Measurements from ENCODE around the gene SEC23B.

DNA sequence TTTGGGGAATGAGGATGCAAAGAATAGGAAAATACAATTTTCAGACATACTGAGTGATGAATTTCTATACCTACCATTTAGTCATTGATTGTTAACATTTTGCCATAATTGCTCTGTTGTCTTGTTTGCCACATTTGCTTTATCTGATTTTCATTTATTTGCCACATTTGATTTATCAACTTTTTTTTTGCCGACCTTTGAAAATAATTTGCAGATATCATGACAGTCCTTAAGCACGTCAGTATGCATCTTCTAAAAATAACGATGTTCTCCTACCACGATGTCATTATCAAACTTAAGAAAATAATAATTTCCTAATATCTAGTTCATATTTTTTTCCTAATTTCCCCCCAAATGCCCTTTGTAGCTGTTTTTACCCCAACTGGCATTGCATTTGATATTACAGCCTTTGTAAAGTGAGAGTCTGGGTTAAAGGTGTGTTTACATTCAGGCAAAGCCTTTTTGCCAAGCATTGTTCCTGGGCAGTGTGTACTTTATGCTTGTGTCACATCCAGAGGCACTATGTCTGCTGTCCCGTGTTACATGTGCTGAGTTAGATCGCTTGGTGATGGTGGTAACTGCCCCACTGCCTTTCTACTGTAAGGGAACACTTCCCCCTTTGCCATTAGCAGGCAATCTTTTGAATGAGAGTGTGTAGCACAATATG, 26.4 kb downstream of the SEC23B start:
- TF ChIP-seq, protein P1, sequence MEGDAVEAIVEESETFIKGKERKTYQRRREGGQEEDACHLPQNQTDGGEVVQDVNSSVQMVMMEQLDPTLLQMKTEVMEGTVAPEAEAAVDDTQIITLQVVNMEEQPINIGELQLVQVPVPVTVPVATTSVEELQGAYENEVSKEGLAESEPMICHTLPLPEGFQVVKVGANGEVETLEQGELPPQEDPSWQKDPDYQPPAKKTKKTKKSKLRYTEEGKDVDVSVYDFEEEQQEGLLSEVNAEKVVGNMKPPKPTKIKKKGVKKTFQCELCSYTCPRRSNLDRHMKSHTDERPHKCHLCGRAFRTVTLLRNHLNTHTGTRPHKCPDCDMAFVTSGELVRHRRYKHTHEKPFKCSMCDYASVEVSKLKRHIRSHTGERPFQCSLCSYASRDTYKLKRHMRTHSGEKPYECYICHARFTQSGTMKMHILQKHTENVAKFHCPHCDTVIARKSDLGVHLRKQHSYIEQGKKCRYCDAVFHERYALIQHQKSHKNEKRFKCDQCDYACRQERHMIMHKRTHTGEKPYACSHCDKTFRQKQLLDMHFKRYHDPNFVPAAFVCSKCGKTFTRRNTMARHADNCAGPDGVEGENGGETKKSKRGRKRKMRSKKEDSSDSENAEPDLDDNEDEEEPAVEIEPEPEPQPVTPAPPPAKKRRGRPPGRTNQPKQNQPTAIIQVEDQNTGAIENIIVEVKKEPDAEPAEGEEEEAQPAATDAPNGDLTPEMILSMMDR (IDR thresholded peaks at IDR 0.05): no peak
- no peak for TF ChIP-seq POLR2A (IDR thresholded peaks at IDR 0.05)

Measured in uterus (tissue), 2 donors.